ENCODE data around the gene RASGRF1. TPM values are rescaled to one million over a fixed set of nuclear protein-coding genes. Genes with fewer than 3 reads are reported as not detected.

Gene RASGRF1
- total and polyA plus RNA-seq, 8 donors, result 0.10 to 3.8 (median 1.2) TPM; not detected in 4

DNA sequence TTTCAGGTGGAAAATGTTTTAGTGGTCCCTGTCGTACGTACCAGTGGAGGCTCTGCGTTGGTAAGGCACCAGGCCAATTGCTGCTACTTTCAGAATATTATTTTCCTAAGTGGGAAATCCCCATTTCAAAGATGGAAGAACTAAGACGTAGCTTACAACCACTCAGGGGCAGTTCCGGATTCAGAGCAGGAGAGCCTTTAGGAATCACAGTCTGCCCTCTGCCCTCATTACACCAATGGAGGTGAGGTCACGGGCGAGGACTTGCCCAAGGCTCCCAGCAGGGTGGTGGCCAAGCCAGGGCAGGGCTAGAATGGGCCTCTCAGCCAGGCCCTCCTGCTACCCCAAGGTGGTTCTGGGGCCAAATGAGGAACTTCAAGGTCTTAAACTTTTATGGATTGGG is 72.6 kb downstream of the RASGRF1 start:
- Histone ChIP-seq H3K27me3 (no peaks in the 10 kb centered on the region), H3K27ac (no peak overlapping the region), H3K4me1 (no peaks in the 10 kb centered on the region), H3K36me3 (no peaks in the 10 kb centered on the region), H3K4me3 (no peak overlapping the region), H3K9me3 (no peaks in the 10 kb centered on the region)
- intact Hi-C loops (cut with DNase I; ENCODE audit: low total_unique reads), result loop anchor here (10.0 kb wide), 1 partner anchor 157 kb away; no protein-coding TSS in a partner anchor
- no peak for DNase-seq
- TF ChIP-seq POLR2A (IDR thresholded peaks at IDR 0.05), result no peak
- no peak for TF ChIP-seq POLR2AphosphoS5 (IDR thresholded peaks at IDR 0.05)
- TF ChIP-seq, protein P1, sequence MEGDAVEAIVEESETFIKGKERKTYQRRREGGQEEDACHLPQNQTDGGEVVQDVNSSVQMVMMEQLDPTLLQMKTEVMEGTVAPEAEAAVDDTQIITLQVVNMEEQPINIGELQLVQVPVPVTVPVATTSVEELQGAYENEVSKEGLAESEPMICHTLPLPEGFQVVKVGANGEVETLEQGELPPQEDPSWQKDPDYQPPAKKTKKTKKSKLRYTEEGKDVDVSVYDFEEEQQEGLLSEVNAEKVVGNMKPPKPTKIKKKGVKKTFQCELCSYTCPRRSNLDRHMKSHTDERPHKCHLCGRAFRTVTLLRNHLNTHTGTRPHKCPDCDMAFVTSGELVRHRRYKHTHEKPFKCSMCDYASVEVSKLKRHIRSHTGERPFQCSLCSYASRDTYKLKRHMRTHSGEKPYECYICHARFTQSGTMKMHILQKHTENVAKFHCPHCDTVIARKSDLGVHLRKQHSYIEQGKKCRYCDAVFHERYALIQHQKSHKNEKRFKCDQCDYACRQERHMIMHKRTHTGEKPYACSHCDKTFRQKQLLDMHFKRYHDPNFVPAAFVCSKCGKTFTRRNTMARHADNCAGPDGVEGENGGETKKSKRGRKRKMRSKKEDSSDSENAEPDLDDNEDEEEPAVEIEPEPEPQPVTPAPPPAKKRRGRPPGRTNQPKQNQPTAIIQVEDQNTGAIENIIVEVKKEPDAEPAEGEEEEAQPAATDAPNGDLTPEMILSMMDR (IDR thresholded peaks at IDR 0.05), result no peak
- TF ChIP-seq EP300 (IDR thresholded peaks at IDR 0.05), result no peak
- WGBS, 5 donors, result 81 to 86% (median 85%) methylated on average over 7 of the region's 7 CpGs

- no peak for DNase-seq
- intact Hi-C loops (cut with DNase I; ENCODE audit: low total_unique reads), result loop anchor here (10.0 kb wide), 1 partner anchor 158 kb away; no protein-coding TSS in a partner anchor
- 76 to 88% (median 88%) methylated on average over 9 to 10 of the region's 10 CpGs for WGBS, 5 donors
- Histone ChIP-seq H3K4me1 (no peaks in the 10 kb centered on the region), H3K27ac (no peak overlapping the region), H3K4me3 (no peak overlapping the region), H3K36me3 (no peaks in the 10 kb centered on the region), H3K9me3 (no peaks in the 10 kb centered on the region), H3K27me3 (no peaks in the 10 kb centered on the region)
- TF ChIP-seq POLR2AphosphoS5 (IDR thresholded peaks at IDR 0.05) (no peak), EP300 (IDR thresholded peaks at IDR 0.05) (no peak)
- TF ChIP-seq, protein P1 (IDR thresholded peaks at IDR 0.05), result no peak
Measured at GRCh38 chr15:79016527-79017170, 73.9 kb downstream of the RASGRF1 start.

- intact Hi-C loops (cut with DNase I; ENCODE audit: low total_unique reads), result loop anchor here (10.0 kb wide), 1 partner anchor 159 kb away; no protein-coding TSS in a partner anchor
- 69 to 83% (median 82%) methylated on average over 3 of the region's 3 CpGs for WGBS, 5 donors
- Histone ChIP-seq H3K27me3 (no peaks in the 10 kb centered on the region), H3K4me1 (no peaks in the 10 kb centered on the region), H3K36me3 (no peaks in the 10 kb centered on the region), H3K27ac (no peak overlapping the region), H3K9me3 (no peaks in the 10 kb centered on the region), H3K4me3 (no peak overlapping the region)
- no peak for DNase-seq
- no peak for TF ChIP-seq POLR2A (IDR thresholded peaks at IDR 0.05)
- TF ChIP-seq, protein P1 (IDR thresholded peaks at IDR 0.05), result no peak
- TF ChIP-seq EP300 (IDR thresholded peaks at IDR 0.05), result no peak
- no peak for TF ChIP-seq POLR2AphosphoS5 (IDR thresholded peaks at IDR 0.05)
Measured at GRCh38 chr15:79015416-79015815, 75.2 kb downstream of the RASGRF1 start.

DNA sequence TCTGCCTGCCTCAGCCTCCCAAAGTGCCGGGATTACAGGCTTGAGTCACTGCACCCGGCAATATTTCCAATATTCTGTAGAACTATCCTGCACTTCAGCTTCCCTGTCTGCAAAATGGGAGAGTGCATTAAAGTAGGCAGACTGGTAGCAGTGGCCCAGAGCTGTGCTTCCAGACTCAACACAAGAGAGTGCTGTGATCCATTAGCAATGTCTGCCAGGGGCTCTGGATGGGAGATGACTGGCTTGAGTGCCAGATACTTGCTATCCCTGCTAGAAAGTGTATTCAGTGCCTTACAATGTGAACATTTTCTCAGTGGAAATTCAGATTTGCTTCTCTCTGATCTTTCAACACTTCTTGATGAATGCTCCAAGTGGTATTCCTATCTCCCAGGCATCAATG is 80.3 kb downstream of the RASGRF1 start:
- intact Hi-C loops (cut with DNase I; ENCODE audit: low total_unique reads), result loop anchor here (10.0 kb wide), 1 partner anchor 165 kb away; no protein-coding TSS in a partner anchor
- Histone ChIP-seq H3K4me3 (no peak overlapping the region), H3K4me1 (no peaks in the 10 kb centered on the region), H3K27me3 (no peaks in the 10 kb centered on the region), H3K27ac (no peak overlapping the region), H3K36me3 (no peaks in the 10 kb centered on the region), H3K9me3 (no peaks in the 10 kb centered on the region)
- no peak for DNase-seq
- TF ChIP-seq POLR2A (IDR thresholded peaks at IDR 0.05), result no peak
- TF ChIP-seq, protein P1 (IDR thresholded peaks at IDR 0.05), result no peak
- no peak for TF ChIP-seq EP300 (IDR thresholded peaks at IDR 0.05)
- no peak for TF ChIP-seq POLR2AphosphoS5 (IDR thresholded peaks at IDR 0.05)
- WGBS, 5 donors, result 88 to 94% (median 90%) methylated on average over 2 of the region's 2 CpGs
